Thyroid gland (tissue), 4 donors: Measurements from ENCODE around the gene TRAF5.

ENCODE experiments used
- CTCF ChIP-seq, 6 experiments: fragments of 200-600 bp in 3 of 6; fragments of 450-650 bp in 3 of 6; sonication (generic) in 3 of 6; IDR thresholded peaks; one replicate each; pipeline ENCODE4 v1.5.1; 2016 to 2019; ENCODE audit warnings: antibody characterized with exemption in 6 of 6, mild to moderate bottlenecking in 2 of 6, inconsistent platforms in 1 of 6, moderate library complexity in 1 of 6
- POLR2A ChIP-seq, 2 donors: fragments of 450-650 bp; IDR thresholded peaks; one replicate each; pipeline ENCODE4 v1.6.1; 2017; ENCODE audit warnings: antibody characterized with exemption in 2 of 2, mild to moderate bottlenecking in 2 of 2, moderate library complexity in 1 of 2

GRCh38 chr1:211285196-211285595 lies 41.4 kb upstream of the TRAF5 start:
- TF ChIP-seq CTCF (IDR thresholded peaks at IDR 0.05), result no peak
- no peak for TF ChIP-seq POLR2A (IDR thresholded peaks at IDR 0.05)
